ENCODE results near the gene LEKR1. TPM values are rescaled to one million over a fixed set of nuclear protein-coding genes. Genes with fewer than 3 reads are reported as not detected.

The LEKR1 gene
- polyA plus RNA-seq, 1 donor from 2014 or later = 2.7 TPM

- no peaks in the 10 kb centered on the region for H3F3A ChIP-seq (ENCODE audit: insufficient read depth, low read length, poor library complexity, severe bottlenecking)
- H3K36me3 ChIP-seq (ENCODE audit: insufficient read depth, low read length) = no peaks in the 10 kb centered on the region
- H2AFZ ChIP-seq (ENCODE audit: low read depth, low read length) = no peak overlapping the region
- no peak overlapping the region for H3K4me3 ChIP-seq (ENCODE audit: low read length)
- no peaks in the 10 kb centered on the region for H3K79me2 ChIP-seq (replicated peaks; ENCODE audit: insufficient read depth, low read length)
- no peaks in the 10 kb centered on the region for H3K9me2 ChIP-seq (ENCODE audit: insufficient read depth, low read length)
- no peak overlapping the region for H3K27ac ChIP-seq (ENCODE audit: low read length)
- TF ChIP-seq EP300 (conservative IDR thresholded peaks at IDR 0.05; ENCODE audit: poor library complexity, severe bottlenecking) = no peak
- TF ChIP-seq EZH2 (IDR thresholded peaks at IDR 0.05; ENCODE audit: borderline replicate concordance, insufficient read depth, low read length, poor library complexity, severe bottlenecking) = no peak
- no peak for TF ChIP-seq POLR2AphosphoS5 (IDR thresholded peaks at IDR 0.05)
- no peak for TF ChIP-seq CTCF (IDR thresholded peaks at IDR 0.05; ENCODE audit: poor library complexity, severe bottlenecking)
- no peak for TF ChIP-seq TAF1 (IDR thresholded peaks at IDR 0.05; ENCODE audit: low read depth)
- TF ChIP-seq, protein P1, sequence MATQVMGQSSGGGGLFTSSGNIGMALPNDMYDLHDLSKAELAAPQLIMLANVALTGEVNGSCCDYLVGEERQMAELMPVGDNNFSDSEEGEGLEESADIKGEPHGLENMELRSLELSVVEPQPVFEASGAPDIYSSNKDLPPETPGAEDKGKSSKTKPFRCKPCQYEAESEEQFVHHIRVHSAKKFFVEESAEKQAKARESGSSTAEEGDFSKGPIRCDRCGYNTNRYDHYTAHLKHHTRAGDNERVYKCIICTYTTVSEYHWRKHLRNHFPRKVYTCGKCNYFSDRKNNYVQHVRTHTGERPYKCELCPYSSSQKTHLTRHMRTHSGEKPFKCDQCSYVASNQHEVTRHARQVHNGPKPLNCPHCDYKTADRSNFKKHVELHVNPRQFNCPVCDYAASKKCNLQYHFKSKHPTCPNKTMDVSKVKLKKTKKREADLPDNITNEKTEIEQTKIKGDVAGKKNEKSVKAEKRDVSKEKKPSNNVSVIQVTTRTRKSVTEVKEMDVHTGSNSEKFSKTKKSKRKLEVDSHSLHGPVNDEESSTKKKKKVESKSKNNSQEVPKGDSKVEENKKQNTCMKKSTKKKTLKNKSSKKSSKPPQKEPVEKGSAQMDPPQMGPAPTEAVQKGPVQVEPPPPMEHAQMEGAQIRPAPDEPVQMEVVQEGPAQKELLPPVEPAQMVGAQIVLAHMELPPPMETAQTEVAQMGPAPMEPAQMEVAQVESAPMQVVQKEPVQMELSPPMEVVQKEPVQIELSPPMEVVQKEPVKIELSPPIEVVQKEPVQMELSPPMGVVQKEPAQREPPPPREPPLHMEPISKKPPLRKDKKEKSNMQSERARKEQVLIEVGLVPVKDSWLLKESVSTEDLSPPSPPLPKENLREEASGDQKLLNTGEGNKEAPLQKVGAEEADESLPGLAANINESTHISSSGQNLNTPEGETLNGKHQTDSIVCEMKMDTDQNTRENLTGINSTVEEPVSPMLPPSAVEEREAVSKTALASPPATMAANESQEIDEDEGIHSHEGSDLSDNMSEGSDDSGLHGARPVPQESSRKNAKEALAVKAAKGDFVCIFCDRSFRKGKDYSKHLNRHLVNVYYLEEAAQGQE (IDR thresholded peaks at IDR 0.05; ENCODE audit: borderline replicate concordance) = no peak
- no peak for TF ChIP-seq MXI1 (conservative IDR thresholded peaks at IDR 0.05; ENCODE audit: poor library complexity, severe bottlenecking)
- TF ChIP-seq RAD21 (conservative IDR thresholded peaks at IDR 0.05) = no peak
- TF ChIP-seq SMC3 (conservative IDR thresholded peaks at IDR 0.05; ENCODE audit: poor library complexity) = no peak
- no peaks in the 10 kb centered on the region for H3K9me3 ChIP-seq (ENCODE audit: low read length)
- no peaks in the 10 kb centered on the region for H4K20me1 ChIP-seq (ENCODE audit: insufficient read depth)
- H3K27me3 ChIP-seq (ENCODE audit: insufficient read depth, low read depth, low read length) = no peaks in the 10 kb centered on the region
- H3K9ac ChIP-seq (ENCODE audit: low read length) = no peak overlapping the region
- no peak overlapping the region for H3K4me2 ChIP-seq (ENCODE audit: low read length)
Measured at GRCh38 chr3:157069846-157070677, 243.9 kb downstream of the LEKR1 start.

DNA sequence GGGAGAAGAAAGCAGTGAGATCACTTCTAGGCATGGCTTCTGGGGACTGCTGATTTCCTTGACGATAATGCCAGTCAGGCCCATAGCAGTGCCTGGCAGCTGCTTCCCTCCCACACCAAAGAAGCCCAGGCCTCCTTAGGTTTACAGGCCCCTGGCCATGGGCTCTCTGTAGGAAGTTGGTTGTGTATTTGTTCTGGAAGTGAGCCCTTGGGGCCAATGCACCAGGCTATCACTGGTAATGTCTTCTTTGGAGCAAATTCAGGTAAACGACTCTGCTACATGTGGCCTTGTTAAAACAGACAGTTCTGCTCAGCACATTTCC lies 244.5 kb downstream of the LEKR1 start:
- H3K4me3 ChIP-seq (ENCODE audit: low read length) = no peak overlapping the region
- no peaks in the 10 kb centered on the region for H3K9me3 ChIP-seq (ENCODE audit: low read length)
- H3K9me2 ChIP-seq (ENCODE audit: insufficient read depth, low read length) = no peaks in the 10 kb centered on the region
- H2AFZ ChIP-seq (ENCODE audit: low read depth, low read length) = no peak overlapping the region
- no peaks in the 10 kb centered on the region for H3K27me3 ChIP-seq (ENCODE audit: insufficient read depth, low read depth, low read length)
- no peak overlapping the region for H3K4me2 ChIP-seq (ENCODE audit: low read length)
- no peak for TF ChIP-seq SMC3 (conservative IDR thresholded peaks at IDR 0.05; ENCODE audit: poor library complexity)
- no peak for TF ChIP-seq RAD21 (conservative IDR thresholded peaks at IDR 0.05)
- no peak for TF ChIP-seq EZH2 (IDR thresholded peaks at IDR 0.05; ENCODE audit: borderline replicate concordance, insufficient read depth, low read length, poor library complexity, severe bottlenecking)
- TF ChIP-seq CTCF (IDR thresholded peaks at IDR 0.05; ENCODE audit: poor library complexity, severe bottlenecking) = no peak
- no peak for TF ChIP-seq TAF1 (IDR thresholded peaks at IDR 0.05; ENCODE audit: low read depth)
- no peak for TF ChIP-seq POLR2AphosphoS5 (IDR thresholded peaks at IDR 0.05)
- TF ChIP-seq MXI1 (conservative IDR thresholded peaks at IDR 0.05; ENCODE audit: poor library complexity, severe bottlenecking) = no peak
- TF ChIP-seq EP300 (conservative IDR thresholded peaks at IDR 0.05; ENCODE audit: poor library complexity, severe bottlenecking) = no peak
- TF ChIP-seq, protein P1 (IDR thresholded peaks at IDR 0.05; ENCODE audit: borderline replicate concordance) = no peak
- H3K79me2 ChIP-seq (replicated peaks; ENCODE audit: insufficient read depth, low read length) = no peaks in the 10 kb centered on the region
- no peak overlapping the region for H3K27ac ChIP-seq (ENCODE audit: low read length)
- no peaks in the 10 kb centered on the region for H3K36me3 ChIP-seq (ENCODE audit: insufficient read depth, low read length)
- no peak overlapping the region for H3K9ac ChIP-seq (ENCODE audit: low read length)
- H3F3A ChIP-seq (ENCODE audit: insufficient read depth, low read length, poor library complexity, severe bottlenecking) = no peaks in the 10 kb centered on the region
- no peaks in the 10 kb centered on the region for H4K20me1 ChIP-seq (ENCODE audit: insufficient read depth)

Measured in neural cell (in vitro differentiated cells).